WTC11 (cell line): Measurements from ENCODE around the gene C9. TPM values are rescaled to one million over a fixed set of nuclear protein-coding genes. Genes with fewer than 3 reads are reported as not detected.

ENCODE experiments used
- ATAC-seq: fragments of 200-7000 bp; cut with Tn5 transposase; 2 replicates; pipeline ENCODE4 v1.10.0; 2021; ENCODE audit warnings: mild to moderate bottlenecking, moderate library complexity
- CTCF ChIA-PET: fragments of 300-600 bp; sonication (Branson Sonifier 250); formaldehyde crosslinking; loops from one replicate; lab custom pipeline; 2021; ENCODE audit warnings: antibody characterized with exemption; lab: Charles Lee
- POLR2A ChIA-PET: fragments of 350-600 bp; sonication (Branson Sonifier 250); formaldehyde crosslinking; loops from one replicate; lab custom pipeline; 2021; ENCODE audit warnings: antibody characterized with exemption; lab: Charles Lee
- DNase-seq: peaks from one replicate; pipeline ENCODE4 v3.0.0; 2021; ENCODE audit warnings: low spot score
- H3K27ac Mint-ChIP-seq: 2 replicates; pipeline ENCODE4 v1.8.0; 2021; ENCODE audit warnings: mixed read lengths
- H3K27me3 Mint-ChIP-seq: 2 replicates; pipeline ENCODE4 v1.8.0; 2021; ENCODE audit warnings: low read depth, mild to moderate bottlenecking, moderate library complexity, mixed read lengths
- H3K36me3 Mint-ChIP-seq: 2 replicates; pipeline ENCODE4 v1.8.0; 2021; ENCODE audit warnings: mixed read lengths
- H3K4me1 Mint-ChIP-seq: 2 replicates; pipeline ENCODE4 v1.8.0; 2022; ENCODE audit warnings: mixed read lengths
- H3K4me3 Mint-ChIP-seq: 2 replicates; pipeline ENCODE4 v1.8.0; 2021; ENCODE audit warnings: mild to moderate bottlenecking, moderate library complexity, mixed read lengths
- H3K9me3 Mint-ChIP-seq: 2 replicates; pipeline ENCODE4 v1.8.0; 2021; ENCODE audit warnings: mixed read lengths
- ERG ChIP-seq: fragments of 250-450 bp; sonication (Bioruptor Pico); IDR thresholded peaks from 2 replicates; pipeline ENCODE4 v1.8.0; 2021; ENCODE audit warnings: mild to moderate bottlenecking
- ETV6 ChIP-seq: sonication (generic); formaldehyde crosslinking; IDR thresholded peaks from 2 replicates; pipeline ENCODE4 v1.8.1; 2022; ENCODE audit warnings: mild to moderate bottlenecking, missing genetic modification reagents
- JAZF1 ChIP-seq: fragments of 250-450 bp; sonication (Bioruptor Pico); IDR thresholded peaks from 2 replicates; pipeline ENCODE4 v1.9.0; 2021; ENCODE audit warnings: moderate library complexity, mild to moderate bottlenecking, inconsistent platforms
- MXD4 ChIP-seq: fragments of 250-450 bp; sonication (Bioruptor Pico); IDR thresholded peaks from 2 replicates; pipeline ENCODE4 v1.8.0; 2021; ENCODE audit warnings: mild to moderate bottlenecking, moderate library complexity, borderline replicate concordance
- MYBL2 ChIP-seq: sonication (generic); formaldehyde crosslinking; IDR thresholded peaks from 2 replicates; pipeline ENCODE4 v1.8.1; 2023; ENCODE audit warnings: mild to moderate bottlenecking, moderate library complexity, missing genetic modification reagents
- TCF7 ChIP-seq: sonication (generic); formaldehyde crosslinking; IDR thresholded peaks from 2 replicates; pipeline ENCODE4 v1.8.0; 2022; ENCODE audit warnings: mild to moderate bottlenecking, low read depth, missing genetic modification reagents, moderate library complexity
- ZNF416 ChIP-seq: fragments of 250-450 bp; sonication (Bioruptor Pico); IDR thresholded peaks from 2 replicates; pipeline ENCODE4 v1.9.0; 2021; ENCODE audit warnings: mild to moderate bottlenecking, inconsistent platforms
- ZNF423 ChIP-seq: fragments of 250-450 bp; sonication (Bioruptor Pico); IDR thresholded peaks from 2 replicates; pipeline ENCODE4 v2.1.2; 2022; ENCODE audit warnings: mild to moderate bottlenecking, moderate library complexity
- ZSCAN18 ChIP-seq: fragments of 250-450 bp; sonication (Bioruptor Pico); IDR thresholded peaks from 2 replicates; pipeline ENCODE4 v2.1.2; 2022; ENCODE audit warnings: mild to moderate bottlenecking, moderate library complexity
- total RNA-seq: library from RNA; stranded (reverse); gene quantifications from 3 replicates; pipeline ENCODE4 v1.2.3, GENCODE V29; 2021
- TF ChIP-seq, protein P1 (sequence below): fragments of 250-450 bp; sonication (Bioruptor Pico); IDR thresholded peaks from 2 replicates; pipeline ENCODE4 v1.9.0; 2021; ENCODE audit warnings: mild to moderate bottlenecking
- TF ChIP-seq, protein P2 (sequence below): sonication (generic); formaldehyde crosslinking; IDR thresholded peaks from 2 replicates; pipeline ENCODE4 v1.8.0; 2022; ENCODE audit warnings: missing genetic modification reagents
- TF ChIP-seq, protein P3 (sequence below): sonication (generic); formaldehyde crosslinking; IDR thresholded peaks from 2 replicates; pipeline ENCODE4 v1.8.0; 2022; ENCODE audit warnings: mild to moderate bottlenecking, missing genetic modification reagents
- TF ChIP-seq, protein P4 (sequence below): fragments of 250-450 bp; sonication (Bioruptor Pico); conservative IDR thresholded peaks from 2 replicates; pipeline ENCODE4 v1.9.0; 2021; ENCODE audit warnings: mild to moderate bottlenecking
- TF ChIP-seq, protein P5 (sequence below): sonication (generic); formaldehyde crosslinking; IDR thresholded peaks from 2 replicates; pipeline ENCODE4 v1.8.1; 2022; ENCODE audit warnings: mild to moderate bottlenecking, missing genetic modification reagents, moderate library complexity, borderline replicate concordance

C9 gene
- total RNA-seq, 1 experiment from 2014 or later: 0.07 TPM

DNA sequence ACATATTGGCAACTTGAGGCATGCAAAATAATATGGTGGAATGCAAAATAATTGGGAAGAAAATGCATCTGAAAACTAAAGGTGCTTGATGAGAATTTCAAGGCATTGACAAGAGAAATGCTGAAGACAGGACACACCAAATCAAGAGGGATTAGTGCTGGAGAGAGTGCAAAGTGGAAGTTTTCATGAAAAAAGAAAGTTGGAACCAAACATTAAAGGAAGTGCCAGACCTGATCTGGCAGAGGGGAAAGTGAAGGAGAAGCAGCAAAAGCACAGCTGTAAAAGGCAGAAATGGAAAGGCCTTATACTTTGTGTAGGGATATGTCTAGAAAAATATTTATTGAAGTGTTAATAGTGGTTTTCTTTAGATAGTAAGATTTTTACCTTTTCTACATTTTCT lies 109.6 kb downstream of the C9 start (continued):
- no peak for TF ChIP-seq ZSCAN18
- no peak for TF ChIP-seq MYBL2 (CRISPR knock-in tag)
- TF ChIP-seq, protein P1, sequence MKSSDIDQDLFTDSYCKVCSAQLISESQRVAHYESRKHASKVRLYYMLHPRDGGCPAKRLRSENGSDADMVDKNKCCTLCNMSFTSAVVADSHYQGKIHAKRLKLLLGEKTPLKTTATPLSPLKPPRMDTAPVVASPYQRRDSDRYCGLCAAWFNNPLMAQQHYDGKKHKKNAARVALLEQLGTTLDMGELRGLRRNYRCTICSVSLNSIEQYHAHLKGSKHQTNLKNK (CRISPR knock-in tag): no peak
- TF ChIP-seq, protein P2, sequence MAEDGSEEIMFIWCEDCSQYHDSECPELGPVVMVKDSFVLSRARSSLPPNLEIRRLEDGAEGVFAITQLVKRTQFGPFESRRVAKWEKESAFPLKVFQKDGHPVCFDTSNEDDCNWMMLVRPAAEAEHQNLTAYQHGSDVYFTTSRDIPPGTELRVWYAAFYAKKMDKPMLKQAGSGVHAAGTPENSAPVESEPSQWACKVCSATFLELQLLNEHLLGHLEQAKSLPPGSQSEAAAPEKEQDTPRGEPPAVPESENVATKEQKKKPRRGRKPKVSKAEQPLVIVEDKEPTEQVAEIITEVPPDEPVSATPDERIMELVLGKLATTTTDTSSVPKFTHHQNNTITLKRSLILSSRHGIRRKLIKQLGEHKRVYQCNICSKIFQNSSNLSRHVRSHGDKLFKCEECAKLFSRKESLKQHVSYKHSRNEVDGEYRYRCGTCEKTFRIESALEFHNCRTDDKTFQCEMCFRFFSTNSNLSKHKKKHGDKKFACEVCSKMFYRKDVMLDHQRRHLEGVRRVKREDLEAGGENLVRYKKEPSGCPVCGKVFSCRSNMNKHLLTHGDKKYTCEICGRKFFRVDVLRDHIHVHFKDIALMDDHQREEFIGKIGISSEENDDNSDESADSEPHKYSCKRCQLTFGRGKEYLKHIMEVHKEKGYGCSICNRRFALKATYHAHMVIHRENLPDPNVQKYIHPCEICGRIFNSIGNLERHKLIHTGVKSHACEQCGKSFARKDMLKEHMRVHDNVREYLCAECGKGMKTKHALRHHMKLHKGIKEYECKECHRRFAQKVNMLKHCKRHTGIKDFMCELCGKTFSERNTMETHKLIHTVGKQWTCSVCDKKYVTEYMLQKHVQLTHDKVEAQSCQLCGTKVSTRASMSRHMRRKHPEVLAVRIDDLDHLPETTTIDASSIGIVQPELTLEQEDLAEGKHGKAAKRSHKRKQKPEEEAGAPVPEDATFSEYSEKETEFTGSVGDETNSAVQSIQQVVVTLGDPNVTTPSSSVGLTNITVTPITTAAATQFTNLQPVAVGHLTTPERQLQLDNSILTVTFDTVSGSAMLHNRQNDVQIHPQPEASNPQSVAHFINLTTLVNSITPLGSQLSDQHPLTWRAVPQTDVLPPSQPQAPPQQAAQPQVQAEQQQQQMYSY (CRISPR knock-in tag): no peak
- TF ChIP-seq ZNF423 (CRISPR knock-in tag): no peak

GRCh38 chr5:39253196-39253595 lies 111.1 kb downstream of the C9 start:
- Mint-ChIP-seq H3K9me3 (peaks cover 4% of the 10 kb centered on the region), H3K27me3 (no peaks in the 10 kb centered on the region), H3K4me3 (no peak overlapping the region), H3K36me3 (no peaks in the 10 kb centered on the region), H3K27ac (no peak overlapping the region), H3K4me1 (no peaks in the 10 kb centered on the region)
- DNase-seq (no peak), ATAC-seq (no peak)
- CTCF ChIA-PET: interaction anchor here (2.9 kb wide), 1 partner anchor 36 kb away, joined by 10 read pairs; no protein-coding TSS in a partner anchor
- TF ChIP-seq, protein P3, sequence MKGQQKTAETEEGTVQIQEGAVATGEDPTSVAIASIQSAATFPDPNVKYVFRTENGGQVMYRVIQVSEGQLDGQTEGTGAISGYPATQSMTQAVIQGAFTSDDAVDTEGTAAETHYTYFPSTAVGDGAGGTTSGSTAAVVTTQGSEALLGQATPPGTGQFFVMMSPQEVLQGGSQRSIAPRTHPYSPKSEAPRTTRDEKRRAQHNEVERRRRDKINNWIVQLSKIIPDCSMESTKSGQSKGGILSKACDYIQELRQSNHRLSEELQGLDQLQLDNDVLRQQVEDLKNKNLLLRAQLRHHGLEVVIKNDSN: no peak
- TF ChIP-seq, protein P4, sequence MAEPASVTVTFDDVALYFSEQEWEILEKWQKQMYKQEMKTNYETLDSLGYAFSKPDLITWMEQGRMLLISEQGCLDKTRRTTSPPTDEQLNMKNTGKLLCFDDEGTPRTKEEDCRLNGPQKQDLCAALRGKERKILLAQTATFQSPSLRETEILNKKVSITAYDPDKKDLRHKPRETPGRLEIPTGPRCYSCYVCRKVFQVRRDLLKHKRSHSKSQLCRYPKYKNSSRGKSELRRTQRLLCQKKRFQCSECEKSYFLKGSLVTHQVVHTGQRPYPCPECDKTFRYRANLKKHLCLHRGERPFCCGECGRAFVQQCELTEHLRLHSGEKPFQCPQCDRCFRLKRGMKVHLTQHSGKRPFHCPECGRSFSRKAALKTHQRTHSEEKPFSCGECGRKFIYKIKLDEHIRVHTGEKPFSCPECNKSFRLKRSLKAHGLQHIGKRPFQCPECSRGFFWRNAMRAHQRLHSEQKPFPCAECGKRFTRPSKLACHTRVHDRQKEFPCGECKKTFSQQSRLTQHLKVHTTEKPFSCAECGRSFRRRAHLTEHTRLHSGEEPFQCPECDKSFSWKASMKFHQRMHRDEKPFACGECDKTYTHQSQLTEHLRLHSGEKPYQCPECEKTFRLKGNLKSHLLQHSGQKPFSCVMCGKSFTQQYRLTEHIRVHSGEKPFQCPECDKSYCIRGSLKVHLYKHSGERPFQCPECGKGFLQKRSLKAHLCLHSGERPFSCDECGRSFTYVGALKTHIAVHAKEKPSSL (CRISPR knock-in tag): no peak
- no peak for TF ChIP-seq ZNF423 (CRISPR knock-in tag)
- no peak for TF ChIP-seq JAZF1
- TF ChIP-seq ERG (CRISPR knock-in tag): no peak
- TF ChIP-seq, protein P5, sequence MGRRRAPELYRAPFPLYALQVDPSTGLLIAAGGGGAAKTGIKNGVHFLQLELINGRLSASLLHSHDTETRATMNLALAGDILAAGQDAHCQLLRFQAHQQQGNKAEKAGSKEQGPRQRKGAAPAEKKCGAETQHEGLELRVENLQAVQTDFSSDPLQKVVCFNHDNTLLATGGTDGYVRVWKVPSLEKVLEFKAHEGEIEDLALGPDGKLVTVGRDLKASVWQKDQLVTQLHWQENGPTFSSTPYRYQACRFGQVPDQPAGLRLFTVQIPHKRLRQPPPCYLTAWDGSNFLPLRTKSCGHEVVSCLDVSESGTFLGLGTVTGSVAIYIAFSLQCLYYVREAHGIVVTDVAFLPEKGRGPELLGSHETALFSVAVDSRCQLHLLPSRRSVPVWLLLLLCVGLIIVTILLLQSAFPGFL (CRISPR knock-in tag): no peak
- TF ChIP-seq ETV6 (CRISPR knock-in tag): no peak
- TF ChIP-seq MXD4 (CRISPR knock-in tag): no peak
- no peak for TF ChIP-seq ZNF416 (CRISPR knock-in tag)
- TF ChIP-seq TCF7 (CRISPR knock-in tag): no peak
- TF ChIP-seq, all 79 proteins: peak for 0
- POLR2A ChIA-PET: no interaction called here
